Gastrocnemius medialis (tissue), 4 donors: Measurements from ENCODE around the gene PIERCE2. TPM values are rescaled to one million over a fixed set of nuclear protein-coding genes. Genes with fewer than 3 reads are reported as not detected.
A peak's percentile ranks its signal among the peaks of the same experiment; 100 is the strongest.
"Not testable (repeated sequence)": the region's sequence is repeated elsewhere in the genome, so short reads cannot be mapped to it uniquely, and the experiment has no call there.

Experiments used
- ATAC-seq, 2 donors: fragments of 150-250 bp; one replicate each; pipeline ENCODE4 v1.9.1; 2016
- DNase-seq, 2 donors: peaks; one replicate each; pipeline ENCODE4 v3.0.0-alpha.2; 2019
- H3K27ac ChIP-seq, 4 donors: fragments of 200-600 bp; sonication (generic); 1 replicate in 1 of 4; 2 replicates in 3 of 4; pipeline ENCODE4 v1.5.1; 2016 to 2018; ENCODE audit warnings: mild to moderate bottlenecking in 2 of 4, moderate library complexity in 1 of 4
- H3K27me3 ChIP-seq, 3 donors: fragments of 200-600 bp; sonication (generic) in 2 of 3; 1 replicate in 1 of 3; 2 replicates in 2 of 3; pipeline versions ENCODE4 v1.5.1 to v1.6.0; 2016 to 2019; ENCODE audit warnings: mild to moderate bottlenecking in 1 of 3, moderate library complexity in 1 of 3
- H3K36me3 ChIP-seq, 2 donors: fragments of 200-600 bp; sonication (generic) in 1 of 2; one replicate each; pipeline ENCODE4 v1.5.1; 2017 to 2018
- H3K4me1 ChIP-seq, 2 donors: fragments of 200-600 bp; sonication (generic) in 1 of 2; one replicate each; pipeline ENCODE4 v1.5.1; 2016 to 2017; ENCODE audit warnings: mild to moderate bottlenecking in 2 of 2
- H3K4me3 ChIP-seq, 4 donors: fragments of 200-600 bp; sonication (generic) in 3 of 4; 1 replicate in 1 of 4; 2 replicates in 3 of 4; pipeline ENCODE4 v1.5.1; 2016 to 2019; ENCODE audit warnings: mild to moderate bottlenecking in 2 of 4
- H3K9me3 ChIP-seq, 3 donors: fragments of 200-600 bp; sonication (generic) in 2 of 3; 1 replicate in 1 of 3; 2 replicates in 2 of 3; pipeline ENCODE4 v1.5.1; 2016 to 2019
- CTCF ChIP-seq, 5 experiments: fragments of 450-650 bp in 3 of 5; fragments of 200-600 bp in 2 of 5; sonication (generic) in 2 of 5; IDR thresholded peaks in 4 of 5; conservative IDR thresholded peaks in 1 of 5; 1 replicate in 4 of 5; 2 replicates in 1 of 5; pipeline ENCODE4 v1.5.1; 2016 to 2019; ENCODE audit warnings: antibody characterized with exemption in 5 of 5, mild to moderate bottlenecking in 3 of 5, moderate library complexity in 3 of 5
- POLR2A ChIP-seq, 2 donors: fragments of 450-650 bp; IDR thresholded peaks; one replicate each; pipeline ENCODE4 v1.6.1; 2017; ENCODE audit warnings: antibody characterized with exemption in 2 of 2, mild to moderate bottlenecking in 2 of 2, moderate library complexity in 2 of 2
- in situ Hi-C, 4 donors: fragments of 200-750 bp; cut with MboI; loops; one replicate each; pipeline versions ENCODE4 v1.15.0 to v1.8.0; 2017; ENCODE audit warnings: low sequenced_read_pairs in 4 of 4
- intact Hi-C: fragments of 100-400 bp; cut with DNase I; formaldehyde crosslinking; loops from one replicate; pipeline ENCODE4 v1.15.1; 2023; ENCODE audit warnings: low total_unique reads
- total RNA-seq, 4 donors: library from RNA; depleted of rRNA; stranded (reverse); fragments of >200 nt; gene quantifications; one replicate each; pipeline versions ENCODE4 v1.1.0 to v1.2.3, GENCODE V29; 2016

The PIERCE2 gene
- total RNA-seq, 4 donors from 2014 or later: 5.1 to 11.8 (median 6.0) TPM

- no peak overlapping the region for H3K27ac ChIP-seq
- no peaks in the 10 kb centered on the region for H3K9me3 ChIP-seq
- no peaks in the 10 kb centered on the region for H3K27me3 ChIP-seq
- no peak for ATAC-seq
- H3K4me1 ChIP-seq: peaks cover 21 to 35% of the 10 kb centered on the region in 2 donors
- H3K4me3 ChIP-seq: no peak overlapping the region
- TF ChIP-seq CTCF (IDR thresholded peaks at IDR 0.05 in 4 of 5, conservative IDR thresholded peaks at IDR 0.05 in 1 of 5): no peak
- no peak for TF ChIP-seq POLR2A (IDR thresholded peaks at IDR 0.05)
- in situ Hi-C loops (no loop called here), intact Hi-C loops (no loop called here)
- H3K36me3 ChIP-seq: no peaks in the 10 kb centered on the region
- DNase-seq: no peak
These were observed 10.1 kb upstream of the PIERCE2 start for GRCh38 chr15:55398243-55398642.

GRCh38 chr15:55400050-55400449 lies 8.2 kb upstream of the PIERCE2 start:
- H3K27me3 ChIP-seq, H3K9me3 ChIP-seq, H3K36me3 ChIP-seq, DNase-seq, H3K4me3 ChIP-seq, intact Hi-C loops, ATAC-seq: not testable (repeated sequence)
- peaks cover 25 to 31% of the 10 kb centered on the region in 2 donors for H3K4me1 ChIP-seq
- in situ Hi-C loops: loop anchor here in 1 of 4 donors (25.0 kb wide), 1 partner anchor 88 kb away; the partner anchor contains the start of genes PIGB and PIGBOS1
- H3K27ac ChIP-seq: peak overlapping the region in 1 of 4 donors; percentile 94

GRCh38 chr15:55401786-55402246 lies 6.5 kb upstream of the PIERCE2 start:
- H3K27me3 ChIP-seq: no peaks in the 10 kb centered on the region
- TF ChIP-seq POLR2A (IDR thresholded peaks at IDR 0.05) (no peak), CTCF (IDR thresholded peaks at IDR 0.05 in 4 of 5, conservative IDR thresholded peaks at IDR 0.05 in 1 of 5) (no peak)
- in situ Hi-C loops (loop anchor here in 1 of 4 donors (25.0 kb wide), 1 partner anchor 90 kb away; the partner anchor contains the start of genes PIGB and PIGBOS1), intact Hi-C loops (no loop called here)
- H3K9me3 ChIP-seq: no peaks in the 10 kb centered on the region
- DNase-seq (no peak), ATAC-seq (no peak)
- no peaks in the 10 kb centered on the region for H3K36me3 ChIP-seq
- no peak overlapping the region for H3K4me3 ChIP-seq
- peaks cover 26 to 35% of the 10 kb centered on the region in 2 donors for H3K4me1 ChIP-seq
- peak overlapping the region; percentile 73 to 94 (median 78) for H3K27ac ChIP-seq

- Histone ChIP-seq H3K36me3 (no peaks in the 10 kb centered on the region), H3K9me3 (no peaks in the 10 kb centered on the region), H3K27me3 (no peaks in the 10 kb centered on the region), H3K27ac (peak overlapping the region; percentile 73 to 94 (median 78)), H3K4me1 (peaks cover 27 to 38% of the 10 kb centered on the region in 2 donors), H3K4me3 (peak overlapping the region in 2 of 4 donors; percentile 26 to 29)
- intact Hi-C loops: no loop called here
- in situ Hi-C loops: loop anchor here in 1 of 4 donors (25.0 kb wide), 1 partner anchor 90 kb away; the partner anchor contains the start of genes PIGB and PIGBOS1
- no peak for TF ChIP-seq POLR2A (IDR thresholded peaks at IDR 0.05)
- no peak for TF ChIP-seq CTCF (IDR thresholded peaks at IDR 0.05 in 4 of 5, conservative IDR thresholded peaks at IDR 0.05 in 1 of 5)
- ATAC-seq: peak; percentile 65 to 76
- DNase-seq: no peak
These were observed 5.6 kb upstream of the PIERCE2 start for GRCh38 chr15:55402707-55403106.

GRCh38 chr15:55403531-55403930 lies 4.8 kb upstream of the PIERCE2 start:
- ATAC-seq (no peak), DNase-seq (no peak)
- Histone ChIP-seq H3K27me3 (no peaks in the 10 kb centered on the region), H3K4me1 (peaks cover 27 to 38% of the 10 kb centered on the region in 2 donors), H3K27ac (peak overlapping the region; percentile 73 to 94 (median 78)), H3K9me3 (no peaks in the 10 kb centered on the region), H3K36me3 (no peaks in the 10 kb centered on the region), H3K4me3 (peak overlapping the region in 3 of 4 donors; percentile 24 to 29 (median 26))
- TF ChIP-seq POLR2A (IDR thresholded peaks at IDR 0.05): no peak
- no peak for TF ChIP-seq CTCF (IDR thresholded peaks at IDR 0.05 in 4 of 5, conservative IDR thresholded peaks at IDR 0.05 in 1 of 5)
- intact Hi-C loops: no loop called here
- in situ Hi-C loops: loop anchor here in 1 of 4 donors (25.0 kb wide), 1 partner anchor 91 kb away; the partner anchor contains the start of genes PIGB and PIGBOS1
